ENCODE data around the gene POTEH.
"Not testable (repeated sequence)": the region's sequence is repeated elsewhere in the genome, so short reads cannot be mapped to it uniquely, and the experiment has no call there.

GRCh38 chr22:15684115-15684514 lies 5.7 kb upstream of the POTEH start:
- TF ChIP-seq CTCF, POLR2A (IDR thresholded peaks at IDR 0.05): not testable (repeated sequence)
